HG03565 (cell line): ENCODE data around the gene PLCXD3.

Experiments used
- ATAC-seq: cut with Tn5 transposase; IDR thresholded peaks from one replicate; pipeline ENCODE4 v1.9.1; 2021; ENCODE audit warnings: mild to moderate bottlenecking, moderate library complexity; ENCODE audit not compliant: unreplicated experiment

The PLCXD3 gene

DNA sequence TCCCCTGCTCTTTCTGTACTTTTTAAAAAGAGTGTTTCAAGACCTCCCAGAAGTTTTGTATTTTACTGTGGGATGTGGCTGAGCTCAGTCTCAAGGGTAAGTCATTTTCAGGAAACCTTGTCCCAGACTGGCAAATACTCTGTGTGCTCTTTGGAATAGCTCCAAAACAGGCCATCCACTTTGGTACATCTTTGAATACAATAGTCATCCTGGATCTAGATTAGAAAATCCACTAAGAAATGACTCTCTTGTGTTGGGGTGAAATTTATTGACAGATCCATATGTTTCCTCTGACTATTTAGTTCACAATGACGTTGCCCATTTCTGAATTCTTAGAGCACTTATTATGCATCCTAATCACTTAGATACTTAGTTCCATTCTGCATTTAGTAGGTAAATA lies 95.2 kb downstream of the PLCXD3 start:
- no peak for ATAC-seq

DNA sequence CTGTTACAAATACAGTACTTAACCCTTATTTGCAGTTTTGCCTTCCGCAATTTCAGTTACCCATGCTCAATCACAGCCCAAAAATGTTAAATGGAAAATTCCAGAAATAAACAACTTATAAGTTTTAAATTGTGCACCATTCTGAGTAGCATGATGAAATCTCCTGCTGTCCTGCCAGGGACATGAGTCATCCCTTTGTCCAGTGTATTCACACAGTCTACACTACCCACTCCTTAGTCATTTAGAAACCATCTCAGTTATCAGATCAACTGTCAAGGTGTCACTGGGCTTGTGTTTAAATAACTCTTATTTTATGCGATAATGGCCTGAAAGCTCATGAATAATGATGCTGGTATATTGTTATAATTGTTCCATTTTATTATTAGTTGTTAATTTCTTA lies 95.8 kb downstream of the PLCXD3 start:
- ATAC-seq: peak; percentile 49

DNA sequence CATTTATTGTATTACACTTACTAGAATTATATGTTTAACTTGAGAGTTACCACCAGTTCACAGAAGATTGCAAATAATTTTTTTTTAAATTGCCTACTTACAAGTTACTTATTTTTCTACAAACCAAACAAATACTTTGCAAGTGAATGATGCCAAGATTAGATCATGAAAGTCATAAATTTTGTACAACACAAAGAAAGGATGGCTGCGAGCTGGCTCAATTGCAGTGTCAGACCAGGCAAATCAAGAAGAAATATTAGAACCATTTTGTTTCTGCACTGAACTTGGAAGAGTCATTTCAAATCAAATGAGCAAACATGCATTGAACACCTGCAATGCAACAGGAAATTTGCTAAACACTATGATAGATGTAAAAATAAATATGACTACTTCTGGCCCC lies 97.3 kb downstream of the PLCXD3 start:
- ATAC-seq: no peak

GRCh38 chr5:41412496-41412895 lies 97.9 kb downstream of the PLCXD3 start:
- no peak for ATAC-seq

- no peak for ATAC-seq
Observed at GRCh38 chr5:41410737-41411136, 99.7 kb downstream of the PLCXD3 start.

DNA sequence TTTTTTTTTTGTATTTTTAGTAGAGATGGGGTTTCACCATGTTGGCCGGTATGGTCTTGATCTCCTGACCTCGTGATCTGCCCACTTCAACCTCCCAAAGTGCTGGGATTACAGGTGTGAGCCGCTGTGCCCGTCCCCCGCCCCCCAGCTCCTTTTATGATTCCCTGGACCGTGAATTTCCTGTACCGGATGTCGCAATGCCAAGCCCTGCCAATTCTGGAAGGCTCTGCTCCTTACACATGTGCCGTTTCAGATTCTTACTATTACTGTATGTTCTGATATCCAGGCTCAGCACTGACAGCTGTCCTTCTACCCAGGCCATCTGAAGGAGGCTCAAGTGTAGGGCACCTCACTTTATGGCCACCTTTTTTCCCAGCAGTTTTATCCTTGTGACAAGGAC lies 100.1 kb downstream of the PLCXD3 start:
- ATAC-seq: no peak

DNA sequence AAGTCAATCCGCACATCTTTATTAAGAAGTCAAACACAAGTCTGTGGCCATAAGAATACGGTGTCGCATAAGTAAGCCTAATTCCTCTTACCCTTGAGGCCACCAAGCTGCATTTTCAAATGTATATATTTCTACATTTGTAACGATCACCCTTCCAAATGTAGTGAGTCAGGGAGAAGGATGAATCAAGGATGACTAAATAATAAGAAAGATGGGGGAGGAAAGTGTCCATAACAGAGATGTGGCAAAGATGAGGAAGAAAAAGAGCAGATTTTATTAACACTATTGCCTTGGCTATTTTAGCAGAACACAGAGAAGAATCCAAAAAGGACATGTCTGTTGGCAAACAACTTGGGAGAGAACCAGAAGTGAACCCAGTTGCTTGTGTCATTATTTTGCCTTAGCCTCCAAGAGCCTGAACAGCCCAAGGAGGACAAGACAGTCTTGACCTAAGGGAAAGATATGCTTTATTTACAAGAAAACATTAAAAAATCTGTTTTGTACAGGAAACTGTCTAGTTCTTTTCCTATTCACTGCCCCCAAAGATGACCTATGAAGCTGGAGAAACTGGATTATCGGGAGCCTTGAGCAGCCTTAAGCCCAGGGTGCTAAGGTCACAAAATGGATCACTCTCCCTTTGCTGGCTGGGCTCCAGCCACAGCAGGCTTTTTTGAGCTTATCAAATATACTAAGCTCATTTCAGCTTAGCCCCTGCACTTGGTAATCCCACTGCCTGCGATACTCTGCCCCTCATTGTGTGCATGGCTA lies 101.5 kb downstream of the PLCXD3 start:
- ATAC-seq: no peak

- ATAC-seq: no peak
Observed at GRCh38 chr5:41406936-41407335, 103.5 kb downstream of the PLCXD3 start.

GRCh38 chr5:41406424-41406823 lies 104.0 kb downstream of the PLCXD3 start:
- ATAC-seq: no peak

- ATAC-seq: no peak
Observed at GRCh38 chr5:41404757-41405156, 105.6 kb downstream of the PLCXD3 start.

GRCh38 chr5:41403846-41404245 lies 106.6 kb downstream of the PLCXD3 start:
- no peak for ATAC-seq

DNA sequence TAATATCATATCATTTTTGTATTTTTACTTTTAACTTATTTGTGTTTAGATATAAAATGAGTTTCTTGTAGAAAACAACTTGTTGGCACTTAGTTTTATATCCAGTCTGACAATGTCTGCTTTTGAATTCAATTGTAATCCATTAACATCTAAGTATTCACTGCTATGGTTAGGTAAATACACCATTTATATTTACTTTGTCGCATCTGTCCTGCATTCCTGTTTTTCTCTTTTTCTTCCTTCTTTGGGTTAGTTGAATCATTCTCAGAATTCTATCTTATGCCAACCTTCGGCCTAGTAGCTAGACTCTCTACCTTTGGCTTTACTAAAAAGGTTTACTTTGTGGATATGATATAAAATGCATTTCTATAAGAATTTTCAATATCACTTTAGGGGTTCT lies 107.6 kb downstream of the PLCXD3 start:
- no peak for ATAC-seq

DNA sequence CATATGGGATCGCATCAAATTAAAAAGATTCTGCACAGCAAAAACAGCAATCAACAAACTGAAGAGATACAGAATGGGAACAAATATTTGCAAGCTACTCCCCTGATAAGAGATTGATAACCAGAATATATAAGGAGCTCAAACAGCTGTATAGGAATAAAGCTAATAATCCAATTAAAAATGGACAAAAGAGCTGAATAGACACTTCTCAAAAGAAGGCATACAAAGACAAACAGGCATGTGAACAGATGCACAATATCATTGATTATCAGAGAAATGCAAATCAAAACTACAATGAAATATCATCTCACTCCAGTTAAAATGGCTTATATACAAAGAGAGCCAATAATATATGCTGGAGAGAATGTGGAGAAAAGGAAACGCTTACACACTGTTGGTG lies 110.6 kb downstream of the PLCXD3 start:
- ATAC-seq: no peak

- ATAC-seq: no peak
Observed at GRCh38 chr5:41392016-41392415, 118.4 kb downstream of the PLCXD3 start.

DNA sequence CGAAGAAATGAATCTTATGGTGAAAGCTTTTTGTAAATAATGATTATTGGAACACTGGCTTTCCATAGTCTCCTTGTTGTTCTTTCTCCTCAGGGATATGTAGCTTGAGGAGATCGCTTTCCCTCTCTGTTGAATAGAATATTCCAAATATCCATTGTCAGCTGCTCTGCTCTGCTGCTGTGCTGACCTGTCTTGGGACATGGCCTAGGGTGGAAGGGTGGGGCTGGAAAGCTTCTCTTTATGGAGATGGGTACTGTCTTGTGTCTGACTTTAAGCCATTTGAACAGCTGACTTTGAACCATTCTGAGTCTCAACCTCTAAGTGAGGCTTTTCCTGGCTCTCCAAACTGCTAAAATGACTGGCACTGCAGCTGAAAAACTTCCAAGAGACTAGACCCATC lies 135.8 kb downstream of the PLCXD3 start:
- ATAC-seq: no peak

DNA sequence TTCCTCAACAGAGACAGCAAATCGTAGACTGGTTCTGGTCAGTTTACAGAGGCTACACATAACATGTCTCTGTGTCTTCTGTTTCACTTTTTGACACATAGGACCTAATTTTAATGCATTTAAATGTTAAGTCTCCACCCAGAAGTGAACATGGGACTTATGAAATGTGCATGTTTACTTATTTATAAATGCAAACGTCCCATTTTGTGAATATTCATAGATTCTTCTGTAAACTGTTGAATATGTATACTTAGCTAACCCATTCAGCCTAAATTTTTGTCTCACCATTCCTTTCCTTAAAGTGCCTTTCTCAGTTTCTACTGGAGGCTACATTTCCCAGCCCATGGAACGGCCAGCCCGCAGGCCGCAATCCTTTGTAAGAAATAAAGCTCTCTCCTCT lies 137.2 kb downstream of the PLCXD3 start:
- no peak for ATAC-seq

- ATAC-seq: no peak
Observed at GRCh38 chr5:41371738-41372137, 138.7 kb downstream of the PLCXD3 start.

DNA sequence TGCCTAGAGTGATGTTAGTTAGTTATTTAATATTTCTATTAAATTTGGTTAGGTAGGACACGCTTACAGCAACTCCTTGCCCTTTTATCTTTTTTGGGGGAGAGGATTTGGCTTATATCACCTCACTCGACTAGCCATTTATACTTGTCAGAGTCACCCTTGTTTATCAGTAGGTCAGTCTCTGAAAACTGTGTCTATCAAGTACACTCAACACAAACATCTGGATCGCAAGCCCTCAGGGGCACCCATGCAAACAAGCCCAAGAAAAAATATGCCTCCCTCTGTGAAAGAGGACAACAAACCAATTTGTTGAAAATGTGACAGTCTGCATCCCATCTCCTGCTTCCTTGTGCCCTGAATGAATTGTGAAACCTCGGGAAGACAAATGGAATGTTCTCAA lies 139.9 kb downstream of the PLCXD3 start:
- ATAC-seq: no peak

DNA sequence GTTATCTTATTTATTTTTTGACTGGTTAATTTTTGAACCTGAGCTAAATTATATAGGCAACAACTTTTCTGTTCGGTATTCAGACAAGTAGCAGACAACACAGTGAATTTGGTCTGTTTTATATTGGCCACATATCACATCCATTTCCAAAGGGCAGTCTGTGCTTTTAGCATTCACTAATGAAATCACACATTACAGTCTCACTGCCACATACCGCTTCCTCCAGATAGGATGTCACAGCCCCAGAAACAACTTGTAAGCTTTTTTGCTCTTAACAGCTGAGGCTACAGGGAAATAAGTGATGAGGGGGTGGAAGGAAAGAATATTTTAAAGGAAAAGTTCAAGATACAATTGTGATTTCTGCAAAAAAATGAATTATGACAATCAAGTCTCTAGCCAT lies 140.6 kb downstream of the PLCXD3 start:
- ATAC-seq: no peak

GRCh38 chr5:41368158-41368557 lies 142.2 kb downstream of the PLCXD3 start:
- no peak for ATAC-seq

GRCh38 chr5:41365369-41365768 lies 145.0 kb downstream of the PLCXD3 start:
- ATAC-seq: no peak

GRCh38 chr5:41364346-41364745 lies 146.1 kb downstream of the PLCXD3 start:
- ATAC-seq: no peak

GRCh38 chr5:41363343-41363986 lies 146.9 kb downstream of the PLCXD3 start:
- no peak for ATAC-seq
